Naive B cell (primary cell): ENCODE measurements around the gene CLCN2. TPM values are rescaled to one million over a fixed set of nuclear protein-coding genes. Genes with fewer than 3 reads are reported as not detected.
"Not testable (repeated sequence)": the region's sequence is repeated elsewhere in the genome, so short reads cannot be mapped to it uniquely, and the experiment has no call there.

Experiments used
- ATAC-seq, 2 donors: fragments of 150-1000 bp; cut with Tn5 transposase; 2 replicates each; pipeline ENCODE4 v1.10.0; 2021; ENCODE audit warnings: low read depth in 2 of 2, mild to moderate bottlenecking in 2 of 2, moderate library complexity in 2 of 2
- DNase-seq: peaks from one replicate; pipeline ENCODE4 v3.0.0; 2022
- H3K27ac Mint-ChIP-seq, 6 donors: one replicate each; pipeline ENCODE4 v1.8.0; 2020 to 2022; ENCODE audit warnings: mild to moderate bottlenecking in 6 of 6, mixed read lengths in 6 of 6, moderate library complexity in 5 of 6, inconsistent platforms in 2 of 6
- H3K27me3 Mint-ChIP-seq, 3 donors: one replicate each; pipeline ENCODE4 v1.8.0; 2021 to 2022; ENCODE audit warnings: mixed read lengths in 3 of 3, mild to moderate bottlenecking in 1 of 3
- H3K36me3 Mint-ChIP-seq, 2 donors: one replicate each; pipeline ENCODE4 v1.8.0; 2020 to 2022; ENCODE audit warnings: mixed read lengths in 2 of 2, inconsistent platforms in 1 of 2, mild to moderate bottlenecking in 1 of 2
- H3K4me1 Mint-ChIP-seq, 3 donors: one replicate each; pipeline ENCODE4 v1.8.0; 2020 to 2022; ENCODE audit warnings: mixed read lengths in 3 of 3, inconsistent platforms in 1 of 3, mild to moderate bottlenecking in 1 of 3, moderate library complexity in 1 of 3
- H3K4me3 Mint-ChIP-seq, 8 donors: one replicate each; pipeline ENCODE4 v1.8.0; 2020 to 2022; ENCODE audit warnings: mild to moderate bottlenecking in 8 of 8, mixed read lengths in 8 of 8, moderate library complexity in 8 of 8, inconsistent platforms in 2 of 8
- H3K9me3 Mint-ChIP-seq, 7 donors: one replicate each; pipeline ENCODE4 v1.8.0; 2020 to 2022; ENCODE audit warnings: mixed read lengths in 7 of 7, mild to moderate bottlenecking in 5 of 7, inconsistent platforms in 2 of 7, moderate library complexity in 1 of 7
- polyA plus RNA-seq, 6 donors: library from polyadenylated mRNA; unstranded; fragments of 300-500 nt; fragmentation: Illumina TruSeq; gene quantifications; one replicate each; pipeline ENCODE4 v1.2.3, GENCODE V29; 2021; ENCODE audit warnings: low read depth in 6 of 6

CLCN2 gene
- polyA plus RNA-seq, 6 donors from 2014 or later, result 0.35 to 1.8 (median 1.3) TPM; not detected in 2

DNA sequence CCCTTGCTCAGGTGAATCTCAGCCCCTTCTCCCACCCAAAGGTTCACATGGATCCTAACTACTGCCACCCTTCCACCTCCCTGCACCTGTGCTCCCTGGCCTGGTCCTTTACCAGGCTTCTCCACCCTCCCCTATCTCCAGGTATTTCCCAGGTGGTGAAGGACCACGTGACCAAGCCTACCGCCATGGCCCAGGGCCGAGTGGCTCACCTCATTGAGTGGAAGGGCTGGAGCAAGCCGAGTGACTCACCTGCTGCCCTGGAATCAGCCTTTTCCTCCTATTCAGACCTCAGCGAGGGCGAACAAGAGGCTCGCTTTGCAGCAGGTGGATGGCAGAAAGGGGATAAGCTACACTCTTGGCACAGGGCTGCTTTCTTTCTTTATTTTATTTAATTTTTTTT lies 19.5 kb downstream of the CLCN2 start:
- Mint-ChIP-seq H3K4me3 (no peak overlapping the region), H3K36me3 (peaks cover 0 to 6% of the 10 kb centered on the region in 2 donors), H3K27me3 (peaks cover 0 to 18% (median 0%) of the 10 kb centered on the region in 3 donors), H3K4me1 (peaks cover 15 to 18% (median 17%) of the 10 kb centered on the region in 3 donors), H3K9me3 (no peaks in the 10 kb centered on the region), H3K27ac (no peak overlapping the region)
- DNase-seq (no peak), ATAC-seq (no peak)

DNA sequence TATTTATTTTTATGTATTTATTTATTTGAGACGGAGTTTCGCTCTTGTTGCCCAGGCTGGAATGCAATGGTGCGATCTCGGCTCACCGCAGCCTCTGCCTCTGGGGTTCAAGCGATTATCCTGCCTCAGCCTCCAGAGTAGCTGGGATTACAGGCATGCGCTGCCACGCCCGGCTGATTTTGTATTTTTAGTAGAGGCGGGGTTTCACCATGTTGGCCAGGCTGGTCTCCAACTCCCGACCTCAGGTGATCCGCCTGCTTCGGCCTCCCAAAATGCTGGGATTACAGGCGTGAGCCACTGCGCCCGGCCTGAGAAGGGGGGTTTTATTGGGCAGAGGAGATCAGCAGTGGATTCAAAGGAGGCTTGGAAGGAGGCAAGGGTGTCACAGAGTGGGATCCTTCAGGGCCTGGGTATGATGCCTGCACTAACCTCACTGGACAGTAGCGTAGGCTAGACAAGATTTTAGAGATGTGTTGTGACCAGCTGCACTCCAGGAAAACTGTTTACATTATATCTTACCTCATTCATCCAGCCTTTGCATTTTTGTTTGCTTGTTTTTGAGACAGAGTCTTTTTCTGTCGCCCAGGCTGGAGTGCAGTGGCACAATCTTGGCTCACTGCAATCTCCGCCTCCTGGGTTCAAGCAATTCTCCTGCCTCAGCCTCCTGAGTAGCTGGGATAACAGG lies 21.8 kb downstream of the CLCN2 start:
- H3K9me3 Mint-ChIP-seq, DNase-seq, H3K27ac Mint-ChIP-seq, H3K36me3 Mint-ChIP-seq, ATAC-seq: not testable (repeated sequence)
- peak overlapping the region in 1 of 8 donors; percentile 42 for H3K4me3 Mint-ChIP-seq
- peaks cover 18 to 30% (median 26%) of the 10 kb centered on the region in 3 donors for H3K4me1 Mint-ChIP-seq
- H3K27me3 Mint-ChIP-seq, result peaks cover 0 to 18% (median 0%) of the 10 kb centered on the region in 3 donors

DNA sequence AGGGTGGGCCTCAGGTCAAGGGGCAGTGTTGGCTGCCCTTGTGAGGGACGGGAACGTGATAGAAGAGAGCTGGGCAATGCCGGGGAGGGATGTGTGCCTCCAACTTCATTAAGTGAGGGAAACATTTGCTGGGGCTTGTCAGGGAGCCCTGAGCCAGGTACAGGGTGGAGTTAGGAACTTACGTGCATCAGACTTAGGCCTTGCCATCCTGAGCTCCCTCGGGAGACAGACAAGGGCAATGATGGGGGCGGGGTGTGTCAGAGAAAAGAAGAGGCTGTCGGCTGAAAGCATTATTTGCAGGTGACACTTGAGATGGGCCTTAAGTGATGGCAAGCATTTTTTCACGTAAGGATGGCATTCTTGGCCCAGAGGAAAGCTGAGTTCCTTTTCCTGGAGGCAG lies 22.4 kb downstream of the CLCN2 start:
- DNase-seq (no peak), ATAC-seq (no peak)
- Mint-ChIP-seq H3K36me3 (peaks cover 0 to 6% of the 10 kb centered on the region in 2 donors), H3K27ac (peak overlapping the region in 2 of 6 donors; percentile 6 to 57), H3K9me3 (no peaks in the 10 kb centered on the region), H3K27me3 (peaks cover 0 to 18% (median 0%) of the 10 kb centered on the region in 3 donors), H3K4me3 (peak overlapping the region in 2 of 8 donors; percentile 48 to 69), H3K4me1 (peaks cover 18 to 32% (median 26%) of the 10 kb centered on the region in 3 donors)

DNA sequence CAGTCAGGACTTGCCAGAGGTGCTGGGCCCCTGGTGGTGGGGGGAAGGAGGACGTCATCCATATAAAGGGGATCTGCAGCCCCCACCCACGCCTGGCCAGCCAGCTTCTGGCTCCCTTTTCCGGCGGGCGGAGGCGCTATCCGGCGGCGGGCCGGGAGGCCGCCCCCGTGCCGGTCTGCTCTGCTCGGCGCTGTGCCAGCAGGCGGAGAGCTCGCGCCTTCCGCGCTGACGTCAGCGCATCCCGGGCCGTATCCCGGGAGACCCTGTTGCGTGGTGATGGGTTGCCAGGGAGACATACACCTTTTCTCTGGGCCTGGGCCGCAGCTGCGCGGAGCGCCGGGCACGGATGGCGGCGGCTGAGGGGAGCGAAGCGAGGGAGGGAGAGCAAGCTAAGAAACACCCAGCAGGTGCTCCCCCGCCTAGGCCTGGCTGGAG lies 22.9 kb downstream of the CLCN2 start:
- peaks cover 22 to 32% (median 29%) of the 10 kb centered on the region in 3 donors for H3K4me1 Mint-ChIP-seq
- H3K4me3 Mint-ChIP-seq, result peak overlapping the region in 3 of 8 donors; percentile 20 to 48 (median 35)
- DNase-seq, result no peak
- peaks cover 0 to 18% (median 0%) of the 10 kb centered on the region in 3 donors for H3K27me3 Mint-ChIP-seq
- H3K9me3 Mint-ChIP-seq, result no peaks in the 10 kb centered on the region
- H3K27ac Mint-ChIP-seq, result no peak overlapping the region
- H3K36me3 Mint-ChIP-seq, result peaks cover 1 to 6% of the 10 kb centered on the region in 2 donors
- peak in 1 of 2 donors; percentile 10 for ATAC-seq

DNA sequence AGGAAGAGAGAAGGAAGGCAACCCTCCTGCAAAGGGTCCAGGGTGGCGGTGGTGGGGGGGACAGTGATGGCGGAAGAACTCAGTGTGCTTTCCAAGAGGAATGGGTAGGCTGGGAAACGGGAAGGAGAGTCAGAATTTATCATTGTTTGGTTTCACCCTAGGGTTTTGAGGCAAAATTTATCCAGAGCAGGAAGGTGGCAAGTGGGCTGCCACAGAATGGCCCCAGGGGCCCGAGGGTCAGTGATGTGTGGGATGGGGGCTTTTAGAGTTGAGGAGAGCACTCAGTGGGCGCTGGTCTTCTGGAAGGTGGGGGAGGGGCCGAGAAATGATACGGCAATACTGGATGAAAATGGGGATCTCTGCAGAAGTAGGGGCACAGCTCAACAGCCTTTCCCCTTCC lies 23.4 kb downstream of the CLCN2 start:
- Mint-ChIP-seq H3K27me3 (peaks cover 0 to 18% (median 0%) of the 10 kb centered on the region in 3 donors), H3K4me3 (peak overlapping the region in 6 of 8 donors; percentile 16 to 95 (median 32)), H3K4me1 (peaks cover 28 to 32% (median 29%) of the 10 kb centered on the region in 3 donors), H3K27ac (peak overlapping the region in 3 of 6 donors; percentile 9 to 93 (median 44)), H3K9me3 (no peaks in the 10 kb centered on the region), H3K36me3 (peaks cover 6 to 7% of the 10 kb centered on the region in 2 donors)
- no peak for ATAC-seq
- no peak for DNase-seq

DNA sequence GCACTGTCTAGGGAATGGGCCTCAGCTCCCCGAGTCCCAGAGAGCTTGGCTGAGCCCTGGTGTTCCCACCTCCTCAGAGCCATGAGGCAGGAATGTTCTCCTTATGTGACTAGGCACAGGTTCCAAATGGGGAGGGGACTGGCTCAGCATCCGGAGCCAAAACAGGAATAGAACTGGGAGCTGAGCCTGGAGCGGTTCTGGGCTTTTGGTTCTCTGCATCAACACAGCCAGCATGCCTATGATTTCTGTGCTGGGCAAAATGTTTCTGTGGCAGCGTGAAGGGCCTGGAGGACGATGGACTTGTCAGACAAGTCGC lies 24.0 kb downstream of the CLCN2 start, which contains the start of gene FAM131A:
FAM131A (plus strand) TSS at position 202 of the 316 bp plus-strand sequence; CDS start at position 233, 31 bp downstream.
- DNase-seq, result no peak
- Mint-ChIP-seq H3K4me3 (peak within 1 kb of the TSS; percentile 88 to 95 (median 94)), H3K27ac (peak within 1 kb of the TSS; percentile 76 to 98 (median 96)), H3K27me3 (peaks cover 0 to 18% (median 0%) of the 10 kb centered on the region in 3 donors), H3K36me3 (peaks cover under 1 to 12% of the 10 kb centered on the region in 2 donors), H3K9me3 (no peaks in the 10 kb centered on the region), H3K4me1 (peaks cover 29 to 32% (median 31%) of the 10 kb centered on the region in 3 donors)
- ATAC-seq, result no peak

DNA sequence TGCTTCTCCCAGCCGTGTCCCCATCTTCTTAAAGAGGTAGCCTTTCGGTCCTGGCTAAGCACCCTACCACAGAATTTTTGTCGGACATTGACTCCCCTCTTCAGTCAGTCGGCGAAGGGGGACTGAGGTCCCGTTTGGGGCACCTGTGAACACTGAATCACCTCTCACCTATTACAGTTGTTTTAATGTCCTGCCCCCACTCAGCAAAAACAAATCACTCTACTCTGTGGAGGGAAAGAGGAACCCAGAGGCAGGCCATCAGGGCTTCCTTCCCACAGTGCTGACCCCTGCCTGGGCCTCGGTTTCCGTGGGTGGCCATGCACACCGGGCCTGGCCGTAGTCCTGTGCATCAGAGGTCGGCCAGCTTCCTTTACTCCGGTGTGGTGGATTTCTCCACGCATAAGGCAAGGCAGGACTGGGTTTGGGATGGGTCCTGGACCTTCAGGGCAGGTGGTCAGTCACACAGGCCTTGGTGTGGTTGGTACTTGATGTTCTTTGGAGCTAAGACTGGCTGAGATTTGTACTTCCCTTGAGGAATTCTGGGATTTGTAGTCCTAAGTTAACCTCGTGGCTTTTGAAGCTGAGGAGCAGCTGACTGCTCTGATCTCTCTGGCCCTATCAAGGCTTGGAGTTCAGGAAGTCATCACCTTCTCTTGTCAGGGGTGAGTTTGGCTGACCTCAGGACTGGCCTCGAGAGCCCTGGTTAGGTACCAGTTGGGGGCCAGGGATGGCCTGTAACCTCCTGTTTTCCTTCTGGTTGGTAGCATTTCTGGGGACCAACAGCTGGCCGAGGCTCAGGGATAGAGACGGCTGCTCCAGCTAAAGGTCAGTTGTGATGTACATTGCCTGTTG lies 24.6 kb downstream of the CLCN2 start:
- Mint-ChIP-seq H3K4me3 (peak overlapping the region; percentile 88 to 95 (median 94)), H3K4me1 (peaks cover 29 to 32% (median 31%) of the 10 kb centered on the region in 3 donors), H3K27me3 (peaks cover 0 to 18% (median 0%) of the 10 kb centered on the region in 3 donors), H3K27ac (peak overlapping the region; percentile 76 to 98 (median 96)), H3K36me3 (peaks cover 0 to 12% of the 10 kb centered on the region in 2 donors), H3K9me3 (no peaks in the 10 kb centered on the region)
- ATAC-seq (peak; percentile 11 to 15), DNase-seq (no peak)

DNA sequence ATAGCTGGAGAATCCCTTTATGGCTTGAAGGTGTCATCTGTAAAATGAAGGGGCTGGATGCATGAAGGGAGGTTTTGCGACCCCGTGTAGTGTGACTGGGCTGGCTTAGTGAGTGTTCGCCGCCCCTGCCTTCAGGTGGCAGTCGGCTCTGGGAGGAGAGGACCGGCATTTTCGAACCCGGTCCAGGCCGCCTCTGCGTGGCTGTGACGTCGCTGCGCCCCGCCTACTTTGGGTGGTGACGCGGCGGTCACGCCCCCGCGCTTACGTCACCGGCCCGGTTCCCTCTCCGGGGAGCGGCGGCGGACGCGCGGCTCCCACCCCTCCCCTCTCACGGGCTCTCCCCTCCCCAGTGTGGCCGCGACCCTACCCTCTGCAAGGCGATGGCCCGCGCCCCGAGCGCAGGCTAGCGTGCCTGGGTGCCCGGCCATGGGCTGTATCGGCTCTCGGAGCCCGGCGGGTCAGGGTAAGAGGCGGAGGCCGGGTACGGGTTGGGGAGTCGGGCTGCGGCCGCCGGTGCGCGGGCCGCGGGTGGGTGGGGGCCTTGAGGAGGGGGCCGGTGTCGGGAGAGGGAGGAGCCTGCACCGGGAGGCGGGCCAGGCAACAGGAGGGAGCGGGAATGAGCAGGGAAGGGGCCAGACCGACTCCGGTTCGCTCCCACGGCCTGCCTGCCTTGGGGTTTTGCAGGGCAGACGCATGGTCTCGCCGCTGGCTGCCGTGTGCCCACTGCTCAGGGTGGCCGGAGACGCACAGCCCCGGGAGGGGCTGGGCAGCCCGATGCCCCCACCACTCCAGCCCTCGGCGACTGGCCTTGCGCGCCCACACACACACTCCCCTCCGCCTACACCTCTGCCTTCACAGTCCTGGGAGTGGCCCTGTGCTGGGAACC lies 25.5 kb downstream of the CLCN2 start:
- H3K4me3 Mint-ChIP-seq, result peak overlapping the region; percentile 88 to 95 (median 94)
- H3K27me3 Mint-ChIP-seq, result peaks cover 0 to 18% (median 0%) of the 10 kb centered on the region in 3 donors
- DNase-seq (peak; percentile 85), ATAC-seq (peak; percentile 84 to 85)
- no peaks in the 10 kb centered on the region for H3K9me3 Mint-ChIP-seq
- H3K4me1 Mint-ChIP-seq, result peaks cover 29 to 31% (median 31%) of the 10 kb centered on the region in 3 donors
- H3K36me3 Mint-ChIP-seq, result peaks cover 0 to 18% of the 10 kb centered on the region in 2 donors
- peak overlapping the region; percentile 93 to 98 (median 98) for H3K27ac Mint-ChIP-seq

DNA sequence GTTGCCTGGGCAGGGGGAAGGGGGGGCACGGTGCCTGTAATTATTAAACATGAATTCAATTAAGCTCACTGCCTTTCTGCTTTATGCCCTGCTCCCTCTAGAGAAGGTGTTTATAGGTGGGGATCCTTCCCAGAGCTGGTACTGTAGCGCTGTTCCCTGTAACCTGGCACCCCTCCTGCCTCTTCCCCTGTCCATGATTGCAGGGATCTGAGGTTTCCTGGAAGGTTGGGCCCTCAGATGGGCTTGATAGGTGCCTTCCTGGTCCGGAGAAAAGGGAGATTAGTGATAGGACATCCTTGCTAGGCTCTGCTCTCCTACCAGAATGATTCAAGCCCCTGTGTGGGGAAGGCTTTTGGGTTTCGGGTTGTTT lies 26.1 kb downstream of the CLCN2 start:
- Mint-ChIP-seq H3K27me3 (peaks cover 0 to 18% (median 0%) of the 10 kb centered on the region in 3 donors), H3K9me3 (no peaks in the 10 kb centered on the region), H3K4me3 (peak overlapping the region; percentile 83 to 95 (median 94)), H3K27ac (peak overlapping the region; percentile 92 to 98 (median 96)), H3K4me1 (peaks cover 28 to 31% (median 29%) of the 10 kb centered on the region in 3 donors), H3K36me3 (peaks cover 0 to 20% of the 10 kb centered on the region in 2 donors)
- DNase-seq, result no peak
- no peak for ATAC-seq

DNA sequence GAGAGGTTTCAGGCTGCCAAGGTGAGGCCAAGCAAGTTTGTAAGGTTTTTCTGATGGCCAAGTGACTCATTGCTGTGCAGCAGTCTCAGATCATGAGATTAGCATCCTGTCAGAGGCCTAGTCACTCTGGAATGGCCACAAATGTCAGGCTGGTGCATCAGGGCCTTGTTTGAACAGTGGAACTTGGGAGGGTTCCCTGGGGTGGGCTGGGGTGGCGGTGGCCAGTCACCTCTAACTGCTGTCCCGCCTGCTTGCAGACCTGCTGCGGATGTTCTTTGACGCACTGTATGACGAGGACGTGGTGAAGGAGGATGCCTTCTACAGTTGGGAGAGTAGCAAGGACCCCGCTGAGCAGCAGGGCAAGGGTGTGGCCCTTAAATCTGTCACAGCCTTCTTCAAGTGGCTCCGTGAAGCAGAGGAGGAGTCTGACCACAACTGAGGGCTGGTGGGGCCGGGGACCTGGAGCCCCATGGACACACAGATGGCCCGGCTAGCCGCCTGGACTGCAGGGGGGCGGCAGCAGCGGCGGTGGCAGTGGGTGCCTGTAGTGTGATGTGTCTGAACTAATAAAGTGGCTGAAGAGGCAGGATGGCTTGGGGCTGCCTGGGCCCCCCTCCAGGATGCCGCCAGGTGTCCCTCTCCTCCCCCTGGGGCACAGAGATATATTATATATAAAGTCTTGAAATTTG lies 26.8 kb downstream of the CLCN2 start:
- DNase-seq, result no peak
- H3K9me3 Mint-ChIP-seq, result no peaks in the 10 kb centered on the region
- H3K4me3 Mint-ChIP-seq, result peak overlapping the region in 7 of 8 donors; percentile 22 to 95 (median 67)
- H3K4me1 Mint-ChIP-seq, result peaks cover 28 to 31% (median 29%) of the 10 kb centered on the region in 3 donors
- peaks cover 0 to 24% of the 10 kb centered on the region in 2 donors for H3K36me3 Mint-ChIP-seq
- H3K27ac Mint-ChIP-seq, result peak overlapping the region; percentile 70 to 98 (median 92)
- ATAC-seq, result no peak
- H3K27me3 Mint-ChIP-seq, result peaks cover 0 to 18% (median 0%) of the 10 kb centered on the region in 3 donors

DNA sequence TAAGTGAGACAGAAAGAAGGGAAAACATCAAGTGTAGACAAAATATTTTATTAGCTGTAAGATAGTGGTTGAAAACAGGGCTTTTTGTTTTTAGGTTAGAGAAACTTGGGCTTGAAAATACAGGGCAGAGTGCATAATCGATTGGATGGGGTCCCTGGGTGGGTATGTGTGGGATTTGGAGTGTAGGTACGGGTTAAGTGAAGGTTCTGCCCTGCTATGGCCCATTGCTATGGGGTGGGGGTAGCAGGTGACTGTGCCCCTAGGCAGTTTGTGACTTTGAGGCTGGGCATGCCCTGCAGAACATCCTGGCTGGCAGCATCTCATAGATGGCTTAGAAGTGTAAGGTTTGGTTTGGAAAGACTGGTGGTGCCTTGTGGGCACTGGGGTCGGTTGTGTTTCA lies 27.7 kb downstream of the CLCN2 start:
- Mint-ChIP-seq H3K4me1 (peaks cover 24 to 28% (median 27%) of the 10 kb centered on the region in 3 donors), H3K9me3 (no peaks in the 10 kb centered on the region), H3K27me3 (peaks cover 0 to 13% (median 0%) of the 10 kb centered on the region in 3 donors), H3K4me3 (peak overlapping the region in 3 of 8 donors; percentile 7 to 73 (median 23)), H3K27ac (peak overlapping the region in 4 of 6 donors; percentile 25 to 93 (median 86)), H3K36me3 (peaks cover 0 to 33% of the 10 kb centered on the region in 2 donors)
- ATAC-seq (no peak), DNase-seq (no peak)

DNA sequence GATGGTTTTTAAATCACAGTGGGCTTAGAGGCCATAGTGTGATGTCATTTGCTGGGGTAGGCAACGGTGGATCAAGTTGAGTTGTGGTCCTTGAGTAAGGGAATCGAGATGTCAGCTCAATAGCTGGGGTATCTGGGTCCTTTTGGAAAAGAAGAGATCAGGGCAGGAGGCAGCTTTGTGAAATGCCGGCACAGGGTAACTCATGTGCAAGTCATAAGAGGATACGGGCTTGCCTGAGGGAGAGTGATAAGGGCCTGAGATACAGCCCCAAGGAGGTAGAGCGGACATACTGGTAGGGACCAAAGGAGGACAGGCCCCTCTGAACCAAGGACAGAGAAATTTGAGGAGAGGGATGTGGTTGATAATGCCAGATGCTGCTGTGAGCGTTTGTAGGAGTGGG lies 28.2 kb downstream of the CLCN2 start:
- H3K4me3 Mint-ChIP-seq, result peak overlapping the region in 3 of 8 donors; percentile 6 to 73 (median 36)
- H3K27me3 Mint-ChIP-seq, result peaks cover 0 to 12% (median 0%) of the 10 kb centered on the region in 3 donors
- DNase-seq (no peak), ATAC-seq (no peak)
- H3K4me1 Mint-ChIP-seq, result peaks cover 22 to 28% (median 27%) of the 10 kb centered on the region in 3 donors
- H3K9me3 Mint-ChIP-seq, result no peaks in the 10 kb centered on the region
- H3K36me3 Mint-ChIP-seq, result peaks cover 0 to 38% of the 10 kb centered on the region in 2 donors
- peak overlapping the region in 5 of 6 donors; percentile 13 to 93 (median 86) for H3K27ac Mint-ChIP-seq
